Muscle of leg (tissue), 11 donors: ENCODE results near the gene GPR39. TPM values are rescaled to one million over a fixed set of nuclear protein-coding genes. Genes with fewer than 3 reads are reported as not detected.

ENCODE experiments used
- DNase-seq: peaks from one replicate; pipeline ENCODE4 v3.0.0; 2013
- H3K27ac ChIP-seq: one replicate; pipeline ENCODE4 v1.5.1; 2013; ENCODE audit warnings: mild to moderate bottlenecking, low read length, control low read depth
- H3K27me3 ChIP-seq: one replicate; pipeline ENCODE4 v1.6.1; 2013; ENCODE audit warnings: low read length; ENCODE audit not compliant: control insufficient read depth, insufficient read depth
- H3K36me3 ChIP-seq: one replicate; pipeline ENCODE4 v1.6.1; 2013; ENCODE audit warnings: low read length; ENCODE audit not compliant: control insufficient read depth, insufficient read depth
- H3K4me1 ChIP-seq: one replicate; pipeline ENCODE4 v1.6.1; 2013; ENCODE audit warnings: low read length; ENCODE audit not compliant: control insufficient read depth, insufficient read depth
- H3K4me3 ChIP-seq: one replicate; pipeline ENCODE4 v1.5.1; 2013; ENCODE audit warnings: low read length, control low read depth
- H3K9me3 ChIP-seq: replicated peaks from 2 replicates; pipeline ENCODE4 v1.6.1; 2013; ENCODE audit warnings: low read depth, low read length; ENCODE audit not compliant: control insufficient read depth
- WGBS: methylation state at CpG from one replicate; pipeline ENCODE4 v1.1.5; 2013; ENCODE audit warnings: missing lambda C conversion rate; ENCODE audit not compliant: insufficient coverage; 5-methylcytosine and 5-hydroxymethylcytosine counted together
- polyA plus RNA-seq, 8 donors: library from polyadenylated mRNA; unstranded; fragments of 120-200 nt; gene quantifications; one replicate each; pipeline versions ENCODE4 v1.2.1 to v1.2.3, GENCODE V29; 2013; ENCODE audit warnings: inconsistent platforms in 1 of 8, low replicate concordance in 1 of 8; ENCODE audit not compliant: insufficient read length in 8 of 8, insufficient read depth in 1 of 8
- total RNA-seq: library from RNA; stranded (reverse); fragments of 120-200 nt; gene quantifications from one replicate; pipeline ENCODE4 v1.2.4, GENCODE V29; 2013

Gene GPR39
- total and polyA plus RNA-seq, 9 donors = 0.07 to 0.88 (median 0.14) TPM

- no CpG with 5 or more reads among the region's 4 CpGs for WGBS
- H3K4me1 ChIP-seq = no peaks in the 10 kb centered on the region
- no peak overlapping the region for H3K4me3 ChIP-seq
Measured at GRCh38 chr2:132607426-132608090, 191.0 kb downstream of the GPR39 start.

GRCh38 chr2:132608311-132608710 is 191.7 kb downstream of the GPR39 start:
- Histone ChIP-seq H3K4me1 (no peaks in the 10 kb centered on the region), H3K27me3 (peaks cover 2% of the 10 kb centered on the region), H3K9me3 (no peaks in the 10 kb centered on the region), H3K36me3 (no peaks in the 10 kb centered on the region), H3K27ac (no peak overlapping the region), H3K4me3 (no peak overlapping the region)
- WGBS = 72% methylated on average over 6 of the region's 6 CpGs
- no peak for DNase-seq

More at GRCh38 chr2:132607426-132608090, 191.0 kb downstream of the GPR39 start:
- DNase-seq = no peak
- Histone ChIP-seq H3K36me3 (no peaks in the 10 kb centered on the region), H3K27ac (no peak overlapping the region), H3K27me3 (peaks cover 2% of the 10 kb centered on the region), H3K9me3 (no peaks in the 10 kb centered on the region)

GRCh38 chr2:132609101-132609890 is 192.7 kb downstream of the GPR39 start:
- Histone ChIP-seq H3K27me3 (peaks cover 2% of the 10 kb centered on the region), H3K4me3 (no peak overlapping the region), H3K9me3 (no peaks in the 10 kb centered on the region), H3K4me1 (no peaks in the 10 kb centered on the region), H3K36me3 (no peaks in the 10 kb centered on the region), H3K27ac (no peak overlapping the region)
- no peak for DNase-seq
- WGBS = 77% methylated on average over 4 of the region's 8 CpGs

GRCh38 chr2:132611719-132612118 is 195.1 kb downstream of the GPR39 start:
- Histone ChIP-seq H3K36me3 (no peaks in the 10 kb centered on the region), H3K27ac (no peak overlapping the region), H3K4me3 (no peak overlapping the region), H3K27me3 (no peaks in the 10 kb centered on the region), H3K9me3 (no peaks in the 10 kb centered on the region), H3K4me1 (no peaks in the 10 kb centered on the region)
- DNase-seq = no peak
- 82% methylated on average over 1 of the region's 2 CpGs for WGBS

- Histone ChIP-seq H3K27ac (no peak overlapping the region), H3K4me3 (no peak overlapping the region), H3K9me3 (no peaks in the 10 kb centered on the region), H3K27me3 (no peaks in the 10 kb centered on the region), H3K36me3 (no peaks in the 10 kb centered on the region), H3K4me1 (no peaks in the 10 kb centered on the region)
- WGBS = no CpG with 5 or more reads among the region's 5 CpGs
- DNase-seq = no peak
Measured at GRCh38 chr2:132615329-132616085, 198.9 kb downstream of the GPR39 start.

GRCh38 chr2:132617989-132618388 is 201.4 kb downstream of the GPR39 start:
- peaks cover 9% of the 10 kb centered on the region for H3K4me1 ChIP-seq
- H3K9me3 ChIP-seq = no peaks in the 10 kb centered on the region
- H3K27me3 ChIP-seq = no peaks in the 10 kb centered on the region
- no peak for DNase-seq
- no peak overlapping the region for H3K27ac ChIP-seq
- no peak overlapping the region for H3K4me3 ChIP-seq
- WGBS = 50% methylated on average over 1 of the region's 3 CpGs
- H3K36me3 ChIP-seq = no peaks in the 10 kb centered on the region

GRCh38 chr2:132618734-132619133 is 202.1 kb downstream of the GPR39 start:
- Histone ChIP-seq H3K27me3 (no peaks in the 10 kb centered on the region), H3K9me3 (no peaks in the 10 kb centered on the region), H3K27ac (no peak overlapping the region), H3K4me1 (peaks cover 9% of the 10 kb centered on the region), H3K36me3 (no peaks in the 10 kb centered on the region), H3K4me3 (no peak overlapping the region)
- 88% methylated on average over 4 of the region's 7 CpGs for WGBS
- no peak for DNase-seq

- Histone ChIP-seq H3K9me3 (no peaks in the 10 kb centered on the region), H3K27me3 (no peaks in the 10 kb centered on the region), H3K4me1 (peaks cover 9% of the 10 kb centered on the region), H3K4me3 (no peak overlapping the region), H3K27ac (no peak overlapping the region), H3K36me3 (no peaks in the 10 kb centered on the region)
- WGBS = no CpG with 5 or more reads among the region's 2 CpGs
- DNase-seq = no peak
Measured at GRCh38 chr2:132620115-132620514, 203.5 kb downstream of the GPR39 start.

- H3K9me3 ChIP-seq = no peaks in the 10 kb centered on the region
- 52% methylated on average over 5 of the region's 8 CpGs for WGBS
- H3K36me3 ChIP-seq = no peaks in the 10 kb centered on the region
- no peaks in the 10 kb centered on the region for H3K27me3 ChIP-seq
- no peak overlapping the region for H3K27ac ChIP-seq
- peaks cover 9% of the 10 kb centered on the region for H3K4me1 ChIP-seq
- no peak overlapping the region for H3K4me3 ChIP-seq
- DNase-seq = peak; percentile 25
Measured at GRCh38 chr2:132621131-132621875, 204.7 kb downstream of the GPR39 start.
